Hematopoietic multipotent progenitor cell (in vitro differentiated cells): ENCODE measurements around the gene CCN2. TPM values are rescaled to one million over a fixed set of nuclear protein-coding genes. Genes with fewer than 3 reads are reported as not detected.

ENCODE experiments used
- DNase-seq, 3 donors: peaks; one replicate each; pipeline ENCODE4 v3.0.0-alpha.2; 2011 to 2015; ENCODE audit warnings: low read depth in 2 of 3, low spot score in 2 of 3
- total RNA-seq: library from RNA; depleted of rRNA; stranded (reverse); fragments of >200 nt; gene quantifications from one replicate; pipeline ENCODE4 v1.2.3, GENCODE V29; 2012

The CCN2 gene
- total RNA-seq, 1 donor = 0.54 TPM

DNA sequence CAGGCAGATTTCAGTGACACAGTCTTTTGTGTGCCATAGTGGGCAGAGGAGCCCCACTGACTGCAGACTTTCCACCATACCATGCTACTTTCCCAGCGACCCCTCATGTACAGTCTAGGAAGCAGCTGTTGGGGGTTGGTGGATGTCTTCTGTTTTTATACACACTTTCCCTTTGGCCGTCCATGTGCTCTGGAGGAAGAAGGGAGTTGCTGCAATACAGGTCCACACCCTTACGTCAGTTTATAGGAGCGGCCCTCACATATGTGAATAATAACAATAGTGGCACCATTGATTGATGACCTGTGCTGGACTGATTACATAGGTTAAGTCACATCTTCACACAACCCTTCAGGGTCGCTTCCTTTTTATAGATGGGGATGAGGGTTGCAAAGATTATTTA, 17.5 kb upstream of the CCN2 start:
- DNase-seq = no peak

DNA sequence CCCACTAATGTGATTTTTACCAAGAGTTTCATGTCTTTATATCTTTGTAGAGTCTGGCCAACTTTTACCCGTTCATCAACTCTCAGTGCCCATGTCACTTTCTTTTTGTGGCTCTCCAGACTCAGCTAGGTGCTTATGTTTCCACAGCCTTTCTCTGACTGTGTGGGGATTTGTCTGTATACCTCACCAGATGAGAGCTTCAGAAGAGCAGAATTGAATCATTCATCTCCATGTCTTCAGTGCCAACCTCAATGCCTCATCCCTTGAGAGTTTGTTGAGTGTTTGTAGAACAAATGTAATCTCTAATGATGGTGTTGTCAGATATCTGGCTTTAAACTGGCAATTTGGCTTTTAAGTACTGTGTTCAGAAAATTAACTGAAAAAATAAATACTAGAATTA, 16.8 kb upstream of the CCN2 start:
- no peak for DNase-seq

- DNase-seq = no peak
Measured at GRCh38 chr6:131966443-131966842, 15.3 kb upstream of the CCN2 start.

GRCh38 chr6:131963063-131963462, 11.9 kb upstream of the CCN2 start:
- DNase-seq = no peak

- no peak for DNase-seq
Measured at GRCh38 chr6:131960371-131961133, 9.4 kb upstream of the CCN2 start.

- no peak for DNase-seq
Measured at GRCh38 chr6:131958542-131959470, 7.6 kb upstream of the CCN2 start.

- no peak for DNase-seq
Measured at GRCh38 chr6:131958095-131958494, 6.9 kb upstream of the CCN2 start.

DNA sequence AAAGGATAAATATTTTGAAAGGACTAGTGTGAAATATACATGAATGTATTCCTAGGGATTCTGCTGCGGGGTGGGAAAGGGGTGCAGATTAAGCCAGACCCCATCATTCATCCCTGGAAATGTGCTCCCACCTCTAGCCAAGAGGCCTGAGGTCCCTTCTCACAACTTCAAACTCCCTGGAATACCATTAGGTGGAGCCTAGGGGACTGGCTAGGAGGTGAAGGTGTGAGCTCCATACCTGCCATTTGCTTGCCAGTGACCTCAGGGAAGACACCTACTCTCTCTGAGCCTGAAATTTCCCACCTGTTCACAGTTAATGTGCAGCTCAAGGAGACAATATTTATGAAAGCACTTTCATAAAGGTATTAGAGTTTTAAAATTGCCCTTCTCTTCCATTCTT, 4.7 kb upstream of the CCN2 start:
- no peak for DNase-seq

GRCh38 chr6:131955192-131955591, 4.0 kb upstream of the CCN2 start:
- no peak for DNase-seq

- no peak for DNase-seq
Measured at GRCh38 chr6:131954775-131955107, 3.6 kb upstream of the CCN2 start.

GRCh38 chr6:131954059-131954774, 3.0 kb upstream of the CCN2 start:
- DNase-seq = no peak

DNA sequence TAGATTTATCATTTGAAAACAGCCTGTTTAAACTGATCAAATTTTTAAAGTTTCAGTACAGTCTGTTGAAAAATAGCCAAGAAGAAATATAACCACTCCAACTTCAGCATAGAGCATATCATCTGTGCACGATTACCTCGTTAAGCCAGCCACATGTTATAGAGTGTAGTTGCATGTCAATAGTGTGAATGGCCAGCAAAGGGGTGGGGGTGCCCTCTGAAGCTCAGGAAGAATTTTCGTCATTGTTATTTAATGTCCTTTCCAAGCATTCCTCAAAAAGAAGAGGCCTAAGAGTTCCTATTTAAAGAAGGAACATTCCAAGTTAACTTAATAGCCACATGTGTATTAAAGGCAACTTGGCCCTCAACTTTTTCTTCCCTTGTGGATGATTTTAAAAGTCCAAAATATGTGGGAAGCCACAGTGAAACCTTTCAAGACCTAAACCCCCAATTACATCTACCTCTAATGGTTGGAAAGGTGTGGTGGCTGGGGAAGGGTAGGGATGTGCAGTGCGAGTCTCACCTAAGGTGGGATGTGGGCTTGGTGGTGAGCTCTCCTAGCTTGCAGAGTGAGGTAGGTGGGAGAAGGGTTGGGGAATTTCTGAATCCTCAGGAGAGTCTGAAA, 1.8 kb upstream of the CCN2 start:
- DNase-seq = no peak

- DNase-seq = no peak
Measured at GRCh38 chr6:131951576-131952230, 531 bp upstream of the CCN2 start.

- peak in 2 of 3 donors; percentile 51 to 60 for DNase-seq
Measured at GRCh38 chr6:131949909-131950766, 1.0 kb downstream of the CCN2 start.

- DNase-seq = no peak
Measured at GRCh38 chr6:131949620-131949908, 1.6 kb downstream of the CCN2 start.

- DNase-seq = no peak
Measured at GRCh38 chr6:131948692-131949619, 2.2 kb downstream of the CCN2 start.

GRCh38 chr6:131947986-131948661, 3.0 kb downstream of the CCN2 start:
- DNase-seq = no peak
